Erythroblast (primary cell): ENCODE results near the gene IL11.

Source experiments
- GATA1 ChIP-seq: IDR thresholded peaks from 2 replicates; pipeline ENCODE4 v1.6.1; 2011; ENCODE audit warnings: low read depth, mild to moderate bottlenecking, control low read depth, low read length, moderate library complexity
- POLR2A ChIP-seq: IDR thresholded peaks from 2 replicates; pipeline ENCODE4 v1.6.1; 2011; ENCODE audit warnings: mild to moderate bottlenecking, low read length

DNA sequence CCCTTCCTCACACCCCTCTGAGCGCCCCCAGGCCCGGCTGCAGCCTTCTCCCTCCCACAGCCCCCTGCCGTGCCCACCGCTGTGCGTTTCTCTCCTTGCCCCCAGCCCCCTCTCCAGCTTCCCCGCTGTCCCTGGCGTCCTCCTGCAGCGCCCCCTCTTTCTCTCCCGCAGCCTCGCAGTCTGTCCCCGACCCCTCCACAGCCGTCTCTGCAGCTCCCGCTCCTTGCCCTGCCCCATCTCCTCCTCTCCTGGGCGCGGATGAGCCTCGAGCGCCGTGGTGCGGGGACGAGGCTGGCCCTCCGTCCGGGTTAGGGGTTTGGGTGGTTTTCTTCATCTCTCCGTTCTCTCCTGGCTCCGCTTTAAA, 29.5 kb downstream of the IL11 start:
- TF ChIP-seq POLR2A (no peak), GATA1 (no peak)
